Fibroblast of lung (primary cell): ENCODE data around the gene DNAJB1. TPM values are rescaled to one million over a fixed set of nuclear protein-coding genes. Genes with fewer than 3 reads are reported as not detected.

ENCODE experiments used
- DNase-seq, 2 donors: peaks; one replicate each; pipeline versions ENCODE4 v3.0.0 to v3.0.0-alpha.2; 2010; ENCODE audit warnings: low read depth in 2 of 2
- H2AFZ ChIP-seq: 2 replicates; pipeline ENCODE4 v1.5.1; 2012; ENCODE audit warnings: low read length, control low read depth, inconsistent platforms
- H3K27ac ChIP-seq: 2 replicates; pipeline ENCODE4 v1.5.1; 2011; ENCODE audit warnings: low read length, control low read depth; ENCODE audit not compliant: insufficient read depth
- H3K27me3 ChIP-seq: 2 replicates; pipeline ENCODE4 v1.5.1; 2011; ENCODE audit warnings: mild to moderate bottlenecking, low read length; ENCODE audit not compliant: control insufficient read depth, insufficient read depth
- H3K36me3 ChIP-seq: 2 replicates; pipeline ENCODE4 v1.5.1; 2011; ENCODE audit warnings: low read length; ENCODE audit not compliant: control insufficient read depth, insufficient read depth
- H3K4me1 ChIP-seq: 2 replicates; pipeline ENCODE4 v1.5.1; 2011; ENCODE audit warnings: low read length; ENCODE audit not compliant: control insufficient read depth, insufficient read depth; ENCODE audit errors: extremely low read depth
- H3K4me2 ChIP-seq: 2 replicates; pipeline ENCODE4 v1.5.1; 2011; ENCODE audit warnings: low read length, control low read depth; ENCODE audit not compliant: insufficient read depth; ENCODE audit errors: extremely low read depth
- H3K4me3 ChIP-seq, 4 experiments: fragments of 200-600 bp in 1 of 4; sonication (generic) in 1 of 4; replicated peaks in 1 of 4; 2 replicates each; pipeline ENCODE4 v1.5.1; 2011 to 2016; ENCODE audit warnings: low read length in 4 of 4, low read depth in 3 of 4, mild to moderate bottlenecking in 3 of 4, control low read depth in 2 of 4, inconsistent platforms in 1 of 4, mixed read lengths in 1 of 4; ENCODE audit not compliant: insufficient read depth in 1 of 4; ENCODE audit errors: control extremely low read depth in 1 of 4
- H3K79me2 ChIP-seq: 2 replicates; pipeline ENCODE4 v1.5.1; 2012; ENCODE audit warnings: mild to moderate bottlenecking, low read length, inconsistent platforms; ENCODE audit not compliant: control insufficient read depth, insufficient read depth
- H3K9ac ChIP-seq: 2 replicates; pipeline ENCODE4 v1.5.1; 2011; ENCODE audit warnings: mild to moderate bottlenecking, low read length, control low read depth; ENCODE audit not compliant: insufficient read depth
- H3K9me3 ChIP-seq: 2 replicates; pipeline ENCODE4 v1.5.1; 2012; ENCODE audit warnings: low read depth, low read length; ENCODE audit not compliant: control insufficient read depth, insufficient read depth
- H4K20me1 ChIP-seq: 2 replicates; pipeline ENCODE4 v1.5.1; 2011; ENCODE audit warnings: low read length; ENCODE audit not compliant: control insufficient read depth, insufficient read depth; ENCODE audit errors: extremely low read depth
- EZH2 ChIP-seq: IDR thresholded peaks from 2 replicates; pipeline ENCODE4 v1.5.1; 2012; ENCODE audit warnings: low read length, control low read depth, mild to moderate bottlenecking; ENCODE audit errors: missing control alignments
- polyA plus RNA-seq, 2 donors: library from polyadenylated mRNA; depleted of rRNA in 1 of 2; stranded (reverse) in 1 of 2; unstranded in 1 of 2; fragments of >200 nt; gene quantifications; 2 replicates each; pipeline ENCODE4 v1.2.1, GENCODE V29; 2011 to 2012; ENCODE audit warnings: missing spikeins in 1 of 2
- total RNA-seq: library from RNA; depleted of rRNA; stranded (reverse); fragments of >200 nt; gene quantifications from 2 replicates; pipeline ENCODE4 v1.2.1, GENCODE V29; 2014
- TF ChIP-seq, protein P1 (sequence below), 2 donors: IDR thresholded peaks in 1 of 2; conservative IDR thresholded peaks in 1 of 2; 1 replicate in 1 of 2; 2 replicates in 1 of 2; pipeline ENCODE4 v1.5.1; 2011 to 2012; ENCODE audit warnings: low read length in 2 of 2, control low read depth in 1 of 2, inconsistent platforms in 1 of 2, low read depth in 1 of 2, mild to moderate bottlenecking in 1 of 2

The DNAJB1 gene
- total and polyA plus RNA-seq, 2 donors (not counting 1 experiment from before 2014, with no cell fraction given), result 87.3 to 87.7 TPM

DNA sequence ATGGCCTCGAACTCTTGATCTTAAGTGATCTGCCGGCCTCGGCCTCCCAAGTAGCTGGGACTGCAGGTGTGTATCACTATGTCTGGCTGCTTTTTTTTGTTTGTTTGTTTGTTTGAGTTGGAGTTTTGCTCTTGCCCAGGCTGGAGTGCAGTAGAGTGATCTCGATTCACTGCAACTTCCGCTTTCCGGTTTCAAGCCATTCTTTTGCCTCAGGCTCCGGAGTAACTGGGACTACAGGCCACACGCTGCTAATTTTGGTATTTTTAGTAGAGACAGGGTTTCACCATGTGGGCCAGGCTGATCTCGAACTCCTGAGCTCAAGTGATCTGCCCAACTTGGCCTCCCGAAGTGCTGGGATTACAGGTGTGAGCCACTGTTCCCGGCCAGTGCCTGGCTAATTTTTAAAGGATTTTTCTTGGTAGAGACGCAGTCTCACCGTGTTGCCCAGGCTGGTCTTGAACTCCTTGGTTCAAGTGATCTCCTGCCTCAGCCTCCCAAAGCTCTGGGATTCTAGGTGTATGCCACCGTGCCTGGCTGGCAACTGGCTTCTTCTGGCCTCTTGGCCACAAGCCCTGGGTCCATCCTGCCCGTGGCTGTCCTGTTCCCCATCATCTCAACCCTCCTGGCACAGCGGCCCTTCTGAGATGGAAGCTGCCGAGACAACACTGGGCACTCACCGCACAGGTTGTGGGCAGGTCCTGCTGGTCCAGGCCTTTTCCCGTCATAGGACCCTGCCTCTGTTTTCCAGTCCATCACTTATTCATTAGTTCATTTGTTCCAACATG, 22.7 kb upstream of the DNAJB1 start:
- peaks cover 6% of the 10 kb centered on the region for H3K79me2 ChIP-seq
- no peak overlapping the region for H3K9ac ChIP-seq
- H3K27me3 ChIP-seq, result no peaks in the 10 kb centered on the region
- no peak overlapping the region for H3K4me3 ChIP-seq
- no peaks in the 10 kb centered on the region for H4K20me1 ChIP-seq
- H2AFZ ChIP-seq, result no peak overlapping the region
- H3K4me2 ChIP-seq, result no peak overlapping the region
- H3K27ac ChIP-seq, result no peak overlapping the region
- DNase-seq, result no peak
- H3K36me3 ChIP-seq, result no peaks in the 10 kb centered on the region
- TF ChIP-seq EZH2, result no peak
- TF ChIP-seq, protein P1, sequence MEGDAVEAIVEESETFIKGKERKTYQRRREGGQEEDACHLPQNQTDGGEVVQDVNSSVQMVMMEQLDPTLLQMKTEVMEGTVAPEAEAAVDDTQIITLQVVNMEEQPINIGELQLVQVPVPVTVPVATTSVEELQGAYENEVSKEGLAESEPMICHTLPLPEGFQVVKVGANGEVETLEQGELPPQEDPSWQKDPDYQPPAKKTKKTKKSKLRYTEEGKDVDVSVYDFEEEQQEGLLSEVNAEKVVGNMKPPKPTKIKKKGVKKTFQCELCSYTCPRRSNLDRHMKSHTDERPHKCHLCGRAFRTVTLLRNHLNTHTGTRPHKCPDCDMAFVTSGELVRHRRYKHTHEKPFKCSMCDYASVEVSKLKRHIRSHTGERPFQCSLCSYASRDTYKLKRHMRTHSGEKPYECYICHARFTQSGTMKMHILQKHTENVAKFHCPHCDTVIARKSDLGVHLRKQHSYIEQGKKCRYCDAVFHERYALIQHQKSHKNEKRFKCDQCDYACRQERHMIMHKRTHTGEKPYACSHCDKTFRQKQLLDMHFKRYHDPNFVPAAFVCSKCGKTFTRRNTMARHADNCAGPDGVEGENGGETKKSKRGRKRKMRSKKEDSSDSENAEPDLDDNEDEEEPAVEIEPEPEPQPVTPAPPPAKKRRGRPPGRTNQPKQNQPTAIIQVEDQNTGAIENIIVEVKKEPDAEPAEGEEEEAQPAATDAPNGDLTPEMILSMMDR (conservative IDR thresholded peaks at IDR 0.05 in 1 of 2, IDR thresholded peaks at IDR 0.05 in 1 of 2; ENCODE audit: low read depth in 1 of 2, low read length in 2 of 2), result no peak
- no peaks in the 10 kb centered on the region for H3K9me3 ChIP-seq
- no peaks in the 10 kb centered on the region for H3K4me1 ChIP-seq

DNA sequence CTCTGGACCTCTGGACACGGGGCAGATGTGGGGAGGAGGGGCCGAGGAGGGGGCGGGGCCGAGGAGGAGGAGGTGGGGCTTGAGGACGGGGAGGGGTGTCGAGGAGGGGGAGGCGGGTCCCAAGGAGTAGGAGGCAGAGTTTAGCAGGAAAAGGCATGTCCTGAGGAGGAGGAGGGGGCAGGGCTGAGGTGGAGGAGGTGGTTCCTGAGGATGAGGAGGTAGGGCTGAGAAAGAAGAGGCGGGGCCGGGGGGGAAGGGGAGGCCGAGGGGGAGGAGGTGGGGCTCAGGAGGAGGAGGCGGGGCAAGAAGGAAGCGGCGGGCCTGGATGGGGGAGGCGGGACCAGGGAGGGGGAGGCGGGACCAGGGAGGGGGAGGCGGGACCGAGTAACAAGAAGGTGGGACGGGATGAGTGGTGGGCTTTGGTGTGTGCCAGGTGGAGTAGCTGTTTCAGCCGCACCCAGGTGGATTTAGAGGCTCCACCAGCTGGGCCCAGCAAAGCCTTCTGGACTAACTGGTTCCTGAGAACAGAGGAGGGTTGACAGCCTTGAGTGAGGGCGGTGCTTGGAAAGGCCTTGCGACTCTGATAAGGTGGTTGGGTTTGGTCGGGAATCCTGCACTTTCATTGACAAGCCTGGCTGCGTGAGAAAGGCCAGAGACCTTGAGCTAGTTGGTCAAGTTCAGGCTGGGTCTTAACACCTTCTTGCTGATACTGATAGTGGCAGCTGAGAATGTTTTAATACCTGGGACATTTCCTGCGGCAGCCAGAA, 18.9 kb upstream of the DNAJB1 start:
- Histone ChIP-seq H3K9me3 (no peaks in the 10 kb centered on the region), H3K4me2 (no peak overlapping the region), H3K79me2 (peaks cover 13% of the 10 kb centered on the region), H4K20me1 (no peaks in the 10 kb centered on the region), H2AFZ (no peak overlapping the region), H3K36me3 (no peaks in the 10 kb centered on the region), H3K9ac (no peak overlapping the region), H3K4me3 (no peak overlapping the region), H3K27me3 (no peaks in the 10 kb centered on the region), H3K27ac (no peak overlapping the region), H3K4me1 (no peaks in the 10 kb centered on the region)
- peak; percentile 43 to 55 for DNase-seq
- TF ChIP-seq, protein P1 (conservative IDR thresholded peaks at IDR 0.05 in 1 of 2, IDR thresholded peaks at IDR 0.05 in 1 of 2; ENCODE audit: low read depth in 1 of 2, low read length in 2 of 2), result no peak

DNA sequence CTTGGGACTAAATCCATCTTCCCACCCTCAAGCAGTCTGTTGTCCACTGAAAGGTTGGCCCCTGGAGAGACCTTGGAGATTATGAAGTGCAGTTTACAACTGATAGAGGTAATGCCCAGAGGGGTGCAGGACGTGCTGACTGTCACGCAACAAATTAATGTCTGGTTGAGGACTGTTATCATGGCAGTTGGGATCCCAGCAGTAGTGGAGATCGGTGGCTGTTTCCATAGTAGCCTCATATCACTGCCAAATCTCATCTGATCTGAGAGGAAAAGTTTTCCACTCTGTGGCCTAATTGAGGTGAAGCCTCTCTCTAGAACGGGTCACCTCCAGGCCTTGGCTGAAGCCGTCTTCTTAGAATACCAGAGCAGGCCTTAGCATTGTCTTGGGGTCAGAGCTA, 15.3 kb upstream of the DNAJB1 start:
- no peak for TF ChIP-seq EZH2
- TF ChIP-seq, protein P1 (conservative IDR thresholded peaks at IDR 0.05 in 1 of 2, IDR thresholded peaks at IDR 0.05 in 1 of 2; ENCODE audit: low read depth in 1 of 2, low read length in 2 of 2), result no peak
- no peak for DNase-seq
- H3K4me1 ChIP-seq, result peaks cover 2% of the 10 kb centered on the region
- no peak overlapping the region for H3K27ac ChIP-seq
- H4K20me1 ChIP-seq, result no peaks in the 10 kb centered on the region
- no peak overlapping the region for H3K9ac ChIP-seq
- H3K79me2 ChIP-seq, result peaks cover 27% of the 10 kb centered on the region
- H3K27me3 ChIP-seq, result no peaks in the 10 kb centered on the region
- H3K9me3 ChIP-seq, result no peaks in the 10 kb centered on the region
- no peak overlapping the region for H3K4me2 ChIP-seq
- H3K36me3 ChIP-seq, result no peaks in the 10 kb centered on the region
- H2AFZ ChIP-seq, result no peak overlapping the region
- no peak overlapping the region for H3K4me3 ChIP-seq
